Measurements from ENCODE around the gene QTRT2. TPM values are rescaled to one million over a fixed set of nuclear protein-coding genes. Genes with fewer than 3 reads are reported as not detected.

QTRT2 gene
- total RNA-seq, 4 donors from 2014 or later, result 7.2 to 18.3 (median 14.7) TPM

DNA sequence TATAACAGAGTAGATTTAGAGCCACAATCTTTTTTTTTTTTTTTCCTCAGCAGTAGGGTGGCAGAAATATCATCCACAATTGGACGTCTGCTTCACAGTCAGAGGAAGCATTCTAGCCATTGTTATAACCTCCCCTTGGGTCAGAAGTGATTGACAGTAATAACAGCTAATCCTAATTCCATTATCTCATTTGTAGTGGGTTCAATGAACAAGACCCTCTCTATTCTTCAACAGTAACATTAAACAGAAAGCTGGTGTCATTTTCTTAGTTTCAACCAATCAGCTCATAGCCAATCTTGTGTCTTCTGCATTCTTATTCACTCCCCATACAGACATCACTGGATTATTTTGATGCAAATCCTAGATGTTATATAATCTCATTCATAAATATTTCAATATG, 44.6 kb downstream of the QTRT2 start:
- no peaks in the 10 kb centered on the region for H3K36me3 ChIP-seq
- in situ Hi-C loops (cut with MboI; ENCODE audit: low pct_ligation_motif_present in 1 of 4, low pct_unique_long_range_greater_than_20kb in 1 of 4, low sequenced_read_pairs in 3 of 4) (no loop called here), intact Hi-C loops (cut with DNase I; ENCODE audit: low total_unique reads) (no loop called here)
- no peaks in the 10 kb centered on the region for H3K9me3 ChIP-seq
- H3K27me3 ChIP-seq, result no peaks in the 10 kb centered on the region
- no peak for DNase-seq
- no peak for TF ChIP-seq POLR2A (IDR thresholded peaks at IDR 0.05)
- TF ChIP-seq, protein P1, sequence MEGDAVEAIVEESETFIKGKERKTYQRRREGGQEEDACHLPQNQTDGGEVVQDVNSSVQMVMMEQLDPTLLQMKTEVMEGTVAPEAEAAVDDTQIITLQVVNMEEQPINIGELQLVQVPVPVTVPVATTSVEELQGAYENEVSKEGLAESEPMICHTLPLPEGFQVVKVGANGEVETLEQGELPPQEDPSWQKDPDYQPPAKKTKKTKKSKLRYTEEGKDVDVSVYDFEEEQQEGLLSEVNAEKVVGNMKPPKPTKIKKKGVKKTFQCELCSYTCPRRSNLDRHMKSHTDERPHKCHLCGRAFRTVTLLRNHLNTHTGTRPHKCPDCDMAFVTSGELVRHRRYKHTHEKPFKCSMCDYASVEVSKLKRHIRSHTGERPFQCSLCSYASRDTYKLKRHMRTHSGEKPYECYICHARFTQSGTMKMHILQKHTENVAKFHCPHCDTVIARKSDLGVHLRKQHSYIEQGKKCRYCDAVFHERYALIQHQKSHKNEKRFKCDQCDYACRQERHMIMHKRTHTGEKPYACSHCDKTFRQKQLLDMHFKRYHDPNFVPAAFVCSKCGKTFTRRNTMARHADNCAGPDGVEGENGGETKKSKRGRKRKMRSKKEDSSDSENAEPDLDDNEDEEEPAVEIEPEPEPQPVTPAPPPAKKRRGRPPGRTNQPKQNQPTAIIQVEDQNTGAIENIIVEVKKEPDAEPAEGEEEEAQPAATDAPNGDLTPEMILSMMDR (IDR thresholded peaks at IDR 0.05), result no peak
- no peak for TF ChIP-seq POLR2AphosphoS5 (IDR thresholded peaks at IDR 0.05)
- TF ChIP-seq EP300 (IDR thresholded peaks at IDR 0.05; ENCODE audit: low read depth), result no peak
- H3K4me1 ChIP-seq, result no peaks in the 10 kb centered on the region
- H3K4me3 ChIP-seq, result no peak overlapping the region
- no peak overlapping the region for H3K27ac ChIP-seq
- WGBS, 2 donors (ENCODE audit: low coverage in 1 of 2), result 44 to 66% methylated on average over 1 of the region's 1 CpG

DNA sequence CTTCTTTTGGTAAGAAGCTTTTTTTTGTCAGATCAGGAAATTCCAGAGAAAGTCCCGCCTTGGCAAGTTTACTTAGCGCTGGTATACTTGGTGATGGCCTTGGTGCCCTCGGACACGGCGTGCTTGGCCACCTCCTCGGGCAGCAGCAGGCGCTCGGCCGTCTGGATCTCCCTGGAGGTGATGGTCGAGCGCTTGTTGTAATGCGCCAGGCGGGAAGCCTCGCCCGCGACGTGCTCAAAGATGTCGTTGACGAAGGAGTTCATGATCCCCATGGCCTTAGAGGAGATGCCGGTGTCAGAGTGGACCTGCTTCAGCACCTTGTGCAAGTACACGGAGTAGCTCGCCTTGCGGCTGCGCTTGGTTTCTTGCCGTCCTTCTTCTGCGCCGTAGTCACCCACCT, 46.6 kb downstream of the QTRT2 start:
- DNase-seq, result no peak
- Histone ChIP-seq H3K9me3 (no peaks in the 10 kb centered on the region), H3K4me3 (no peak overlapping the region), H3K36me3 (no peaks in the 10 kb centered on the region), H3K27ac (no peak overlapping the region), H3K4me1 (no peaks in the 10 kb centered on the region), H3K27me3 (no peaks in the 10 kb centered on the region)
- WGBS, 2 donors (ENCODE audit: low coverage in 1 of 2), result 96 to 97% methylated on average over 14 to 27 of the region's 27 CpGs
- in situ Hi-C loops (cut with MboI; ENCODE audit: low pct_ligation_motif_present in 1 of 4, low pct_unique_long_range_greater_than_20kb in 1 of 4, low sequenced_read_pairs in 3 of 4) (no loop called here), intact Hi-C loops (cut with DNase I; ENCODE audit: low total_unique reads) (no loop called here)
- TF ChIP-seq POLR2A (IDR thresholded peaks at IDR 0.05), result no peak
- TF ChIP-seq EP300 (IDR thresholded peaks at IDR 0.05; ENCODE audit: low read depth), result no peak
- TF ChIP-seq, protein P1 (IDR thresholded peaks at IDR 0.05), result no peak
- TF ChIP-seq POLR2AphosphoS5 (IDR thresholded peaks at IDR 0.05), result no peak

DNA sequence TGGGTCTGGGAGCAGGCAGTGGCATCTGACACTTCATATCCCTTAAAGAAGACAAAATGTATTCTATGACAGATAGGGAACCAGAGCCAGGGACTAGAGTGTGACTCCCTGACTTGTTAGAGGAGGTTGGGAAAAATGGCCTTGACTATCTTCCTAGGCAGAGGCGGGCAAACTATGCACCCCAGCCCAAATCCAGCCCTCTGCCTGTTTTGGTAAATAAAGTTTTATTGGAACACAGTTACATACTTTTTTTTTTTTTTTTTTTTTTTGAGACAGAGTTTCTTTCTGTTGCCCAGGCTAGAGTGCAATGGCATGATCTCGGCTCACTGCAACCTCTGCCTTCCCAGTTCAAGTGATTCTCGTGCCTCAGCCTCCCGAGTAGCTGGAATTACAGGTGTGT, 47.3 kb downstream of the QTRT2 start:
- H3K9me3 ChIP-seq, result no peaks in the 10 kb centered on the region
- no peaks in the 10 kb centered on the region for H3K27me3 ChIP-seq
- in situ Hi-C loops (cut with MboI; ENCODE audit: low pct_ligation_motif_present in 1 of 4, low pct_unique_long_range_greater_than_20kb in 1 of 4, low sequenced_read_pairs in 3 of 4) (no loop called here), intact Hi-C loops (cut with DNase I; ENCODE audit: low total_unique reads) (no loop called here)
- no peaks in the 10 kb centered on the region for H3K36me3 ChIP-seq
- WGBS, 2 donors (ENCODE audit: low coverage in 1 of 2), result 70 to 93% methylated on average over 1 to 4 of the region's 4 CpGs
- no peaks in the 10 kb centered on the region for H3K4me1 ChIP-seq
- DNase-seq, result no peak
- TF ChIP-seq, protein P1 (IDR thresholded peaks at IDR 0.05), result no peak
- TF ChIP-seq EP300 (IDR thresholded peaks at IDR 0.05; ENCODE audit: low read depth) (no peak), POLR2A (IDR thresholded peaks at IDR 0.05) (no peak), POLR2AphosphoS5 (IDR thresholded peaks at IDR 0.05) (no peak)
- no peak overlapping the region for H3K27ac ChIP-seq
- no peak overlapping the region for H3K4me3 ChIP-seq

DNA sequence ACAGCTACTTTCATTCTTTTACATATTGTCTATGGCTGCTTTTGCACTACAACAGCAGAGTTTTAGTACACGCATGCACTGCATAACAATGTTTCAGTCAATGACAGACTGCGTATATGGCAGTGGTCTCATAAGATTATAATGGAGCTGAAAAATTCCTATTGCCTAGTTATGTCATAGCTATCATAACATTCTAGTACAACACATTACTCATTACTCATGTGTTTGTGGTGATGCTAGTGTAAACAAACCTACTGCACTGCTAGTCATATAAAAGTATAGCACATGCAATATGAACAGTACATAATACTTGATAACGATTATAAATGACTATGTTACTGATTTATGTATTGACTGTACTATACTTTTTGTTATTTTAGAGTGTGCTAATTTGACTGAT, 47.9 kb downstream of the QTRT2 start:
- Histone ChIP-seq H3K4me3 (no peak overlapping the region), H3K27me3 (no peaks in the 10 kb centered on the region), H3K9me3 (no peaks in the 10 kb centered on the region), H3K36me3 (no peaks in the 10 kb centered on the region), H3K27ac (no peak overlapping the region), H3K4me1 (no peaks in the 10 kb centered on the region)
- WGBS, 2 donors (ENCODE audit: low coverage in 1 of 2), result 25 to 84% methylated on average over 1 to 3 of the region's 3 CpGs
- TF ChIP-seq POLR2A (IDR thresholded peaks at IDR 0.05) (no peak), POLR2AphosphoS5 (IDR thresholded peaks at IDR 0.05) (no peak), EP300 (IDR thresholded peaks at IDR 0.05; ENCODE audit: low read depth) (no peak)
- TF ChIP-seq, protein P1 (IDR thresholded peaks at IDR 0.05), result no peak
- DNase-seq, result no peak
- in situ Hi-C loops (cut with MboI; ENCODE audit: low pct_ligation_motif_present in 1 of 4, low pct_unique_long_range_greater_than_20kb in 1 of 4, low sequenced_read_pairs in 3 of 4), result no loop called here
- intact Hi-C loops (cut with DNase I; ENCODE audit: low total_unique reads), result no loop called here
